HL-60 (cell line): ENCODE results near the gene PREPL.
"Not testable (repeated sequence)": the region's sequence is repeated elsewhere in the genome, so short reads cannot be mapped to it uniquely, and the experiment has no call there.

ENCODE experiments used
- GABPA ChIP-seq: IDR thresholded peaks from 2 replicates; pipeline ENCODE4 v1.6.1; 2012; ENCODE audit warnings: low read depth
- POLR2AphosphoS5 ChIP-seq: IDR thresholded peaks from 2 replicates; pipeline ENCODE4 v1.6.1; 2012; ENCODE audit warnings: low read depth

GRCh38 chr2:44303766-44304165 is 57.5 kb downstream of the PREPL start:
- not testable (repeated sequence) for TF ChIP-seq POLR2AphosphoS5, GABPA
